HG03558 (cell line): ENCODE results near the gene CCDC70.
"Not testable (repeated sequence)": the region's sequence is repeated elsewhere in the genome, so short reads cannot be mapped to it uniquely, and the experiment has no call there.

Experiments
- ATAC-seq: cut with Tn5 transposase; IDR thresholded peaks from one replicate; pipeline ENCODE4 v1.9.1; 2021; ENCODE audit warnings: moderate number of reproducible peaks; ENCODE audit not compliant: unreplicated experiment; ENCODE audit errors: extremely low read depth

Gene CCDC70

DNA sequence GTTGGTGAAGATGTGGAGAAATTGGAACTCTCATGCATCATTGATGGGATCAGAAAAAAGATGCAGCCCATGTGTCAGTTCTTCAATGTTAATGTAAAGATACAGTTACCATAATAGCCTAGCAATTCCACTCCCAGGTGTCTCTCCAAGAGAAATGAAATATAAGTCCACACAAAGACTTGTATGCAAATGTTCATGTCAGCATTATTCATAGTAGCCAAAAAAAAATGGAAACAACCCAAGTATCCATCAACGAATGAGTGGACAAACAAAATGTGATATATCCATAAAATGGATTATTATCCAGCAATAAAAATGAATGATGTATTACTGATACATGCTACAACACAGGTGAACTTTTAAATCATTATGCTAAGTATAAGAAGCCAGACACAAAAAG lies 38.7 kb downstream of the CCDC70 start:
- ATAC-seq: no peak

DNA sequence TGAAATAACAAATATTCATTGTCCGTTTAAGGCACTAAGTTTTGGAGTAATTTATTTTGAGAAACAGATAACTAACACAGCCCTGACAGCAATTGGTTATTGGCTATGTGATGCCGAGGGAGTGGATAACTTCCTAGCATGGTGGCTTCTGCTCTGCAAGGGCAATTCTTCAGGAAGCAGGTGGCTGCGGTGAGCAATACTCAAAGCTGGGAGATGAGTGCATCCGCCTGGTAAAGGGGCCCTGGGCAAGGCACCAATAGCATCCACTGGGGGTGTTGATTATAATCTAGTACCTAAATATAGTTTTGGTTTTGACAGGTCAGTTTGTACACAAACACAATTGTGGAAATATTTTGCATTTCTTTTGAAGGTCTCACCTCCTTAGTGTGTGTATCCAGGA lies 41.0 kb downstream of the CCDC70 start:
- ATAC-seq: no peak

DNA sequence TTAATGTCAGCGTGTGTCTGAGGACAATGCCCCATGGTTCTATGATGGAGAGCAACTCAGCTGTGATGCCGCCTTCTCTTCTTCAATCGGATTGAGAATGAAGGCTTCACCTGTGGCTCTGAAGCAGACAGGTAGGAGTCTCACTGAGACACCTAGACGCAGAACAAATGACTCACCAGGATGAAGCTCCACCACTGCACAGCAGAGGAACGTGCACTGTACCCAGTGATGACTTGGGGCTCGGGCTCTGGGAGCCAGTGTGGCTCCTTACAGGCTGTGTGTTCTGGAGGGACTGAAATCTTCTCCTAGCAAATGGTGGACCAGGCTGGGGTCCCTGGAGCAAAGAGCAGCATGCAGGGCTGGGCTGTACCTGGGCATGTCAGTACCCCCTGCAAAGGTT lies 44.0 kb downstream of the CCDC70 start:
- no peak for ATAC-seq

DNA sequence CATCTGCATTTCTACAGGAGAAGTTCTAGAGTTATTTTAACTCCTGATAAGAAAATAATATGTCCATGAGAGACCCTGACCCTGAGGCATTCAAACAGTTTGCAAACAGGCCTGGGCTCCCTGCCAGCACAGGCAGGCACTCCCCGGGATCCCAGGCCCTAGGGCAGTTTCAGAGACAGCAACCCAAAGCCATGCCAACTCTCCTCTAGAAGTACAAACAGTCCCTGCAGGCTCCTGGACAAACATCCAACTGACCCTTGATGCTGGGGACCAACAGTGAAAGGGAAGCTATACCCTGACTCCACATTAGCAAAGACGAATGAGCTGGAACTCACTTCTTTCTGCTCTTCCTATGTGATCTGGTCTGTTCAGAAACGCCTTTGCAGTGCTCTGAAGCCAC lies 44.8 kb downstream of the CCDC70 start:
- no peak for ATAC-seq

DNA sequence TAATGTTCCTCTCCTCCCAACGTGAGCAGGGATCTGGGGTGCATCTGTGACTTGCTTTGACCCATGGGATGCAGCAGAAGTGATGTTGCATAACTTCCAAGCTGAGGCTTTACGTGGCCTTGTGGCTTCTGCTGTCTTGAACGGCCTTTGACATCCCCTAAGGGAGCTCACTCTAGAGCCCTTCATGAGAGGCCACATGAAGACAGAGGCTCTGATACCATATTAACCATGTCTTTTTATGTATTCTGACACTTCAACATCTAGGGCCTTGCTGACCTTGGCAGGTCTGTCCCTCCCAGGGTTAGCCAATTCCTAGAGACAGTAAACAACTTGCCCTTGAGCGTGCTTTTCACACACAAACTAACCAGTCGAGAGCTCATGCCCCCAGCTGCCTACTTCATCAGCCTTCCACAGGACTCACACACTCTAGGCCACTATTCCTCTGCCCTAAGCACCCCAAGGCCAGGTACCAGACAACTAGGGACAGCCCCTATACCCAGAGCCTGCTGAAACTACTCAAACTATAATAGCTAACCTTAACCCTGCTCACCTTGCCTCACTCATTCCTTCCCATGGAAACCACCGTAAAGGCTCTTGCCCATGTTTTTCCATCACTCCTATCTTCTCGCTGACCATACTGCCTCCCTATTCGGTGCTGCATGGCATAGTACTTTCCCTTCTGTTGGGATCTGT lies 45.4 kb downstream of the CCDC70 start:
- ATAC-seq: no peak

DNA sequence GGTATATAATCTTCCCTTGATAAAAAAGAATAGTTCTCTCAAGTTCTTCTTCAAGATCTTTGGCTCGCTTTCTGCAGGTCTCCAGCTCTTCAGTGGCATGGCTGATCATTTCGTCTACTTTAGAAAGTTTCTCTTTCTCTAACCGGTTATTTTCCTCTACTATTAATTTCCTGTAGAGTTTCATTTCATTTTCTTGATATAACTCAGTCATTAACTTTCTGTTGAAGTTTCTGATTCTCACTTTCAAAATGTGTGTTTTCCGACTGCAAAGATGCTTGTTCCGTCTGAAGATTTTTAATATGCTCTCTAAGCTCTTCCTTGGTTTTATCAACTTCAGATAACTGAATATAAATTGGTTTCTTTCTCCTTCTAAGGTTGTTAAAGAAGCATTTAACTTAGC lies 47.5 kb downstream of the CCDC70 start:
- ATAC-seq: not testable (repeated sequence)

DNA sequence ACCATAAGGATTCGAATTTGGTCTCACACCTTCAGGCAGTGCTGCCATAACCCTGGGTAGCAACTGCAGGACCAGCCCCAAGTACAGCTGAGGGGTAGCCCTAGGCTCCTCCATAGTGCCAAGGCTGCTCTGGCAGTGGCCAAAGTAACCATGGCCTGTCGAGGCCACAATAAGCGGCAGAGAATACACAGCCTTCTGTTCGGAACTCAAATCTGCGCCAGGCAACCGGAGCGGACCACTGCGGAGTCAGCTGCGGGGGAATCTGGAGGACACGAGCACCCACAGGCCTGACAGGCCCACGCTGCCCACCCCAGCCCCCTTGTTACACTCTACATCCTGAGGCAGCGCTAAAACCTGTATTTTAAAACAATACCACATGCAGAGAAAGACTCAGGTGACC lies 48.7 kb downstream of the CCDC70 start:
- ATAC-seq: no peak

DNA sequence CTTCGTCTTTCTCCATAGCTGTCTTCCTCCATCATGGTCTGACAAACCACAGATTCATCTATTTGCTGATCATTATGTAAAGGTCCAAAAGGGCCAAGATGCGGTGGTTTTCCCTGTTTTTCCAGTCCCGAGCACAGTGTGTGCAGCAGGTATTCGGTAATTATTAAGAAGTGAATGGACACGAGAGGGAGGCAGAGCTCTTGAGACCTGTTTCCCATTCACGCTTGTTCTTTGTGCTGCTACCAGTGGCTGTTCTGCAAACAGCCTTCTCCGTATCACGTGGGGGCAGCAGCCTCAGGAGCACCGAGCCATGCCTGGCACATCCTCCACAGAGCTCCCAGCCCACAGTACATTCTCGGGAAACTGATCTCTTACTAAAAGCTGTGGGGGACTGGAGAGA lies 50.3 kb downstream of the CCDC70 start:
- no peak for ATAC-seq

DNA sequence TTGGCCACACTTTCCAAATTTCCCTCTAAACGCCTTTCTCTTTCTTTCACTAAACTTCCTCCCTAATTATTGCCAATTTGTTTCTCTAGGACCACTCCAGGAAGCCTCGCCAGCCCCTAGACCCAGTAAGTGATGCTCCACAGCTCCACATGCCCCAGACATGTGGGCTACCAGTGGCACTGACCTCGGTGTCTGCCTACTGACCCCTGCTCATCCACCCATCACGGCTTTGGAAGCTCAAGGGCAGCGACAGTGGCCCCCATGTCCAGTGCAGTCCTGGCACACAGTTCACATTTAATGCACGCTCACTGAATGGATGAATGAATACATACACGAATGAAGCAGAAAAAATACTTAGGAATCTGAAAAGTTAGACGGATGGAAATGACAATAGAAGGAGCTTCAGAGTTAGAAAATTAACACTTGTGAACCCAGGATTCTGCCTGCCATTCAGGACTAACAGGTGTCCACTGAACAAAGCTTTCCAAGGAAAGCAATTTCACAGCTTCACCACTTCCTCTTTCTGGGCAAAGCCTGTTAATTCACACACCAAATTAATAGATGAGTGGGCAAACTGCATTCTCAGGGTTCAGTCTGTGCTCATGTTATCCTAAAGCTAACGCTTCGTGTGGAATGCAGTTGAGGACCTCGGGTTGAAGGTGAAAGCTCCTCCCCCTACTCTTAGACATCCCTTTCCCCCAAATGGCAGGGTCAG lies 50.9 kb downstream of the CCDC70 start:
- ATAC-seq: no peak

DNA sequence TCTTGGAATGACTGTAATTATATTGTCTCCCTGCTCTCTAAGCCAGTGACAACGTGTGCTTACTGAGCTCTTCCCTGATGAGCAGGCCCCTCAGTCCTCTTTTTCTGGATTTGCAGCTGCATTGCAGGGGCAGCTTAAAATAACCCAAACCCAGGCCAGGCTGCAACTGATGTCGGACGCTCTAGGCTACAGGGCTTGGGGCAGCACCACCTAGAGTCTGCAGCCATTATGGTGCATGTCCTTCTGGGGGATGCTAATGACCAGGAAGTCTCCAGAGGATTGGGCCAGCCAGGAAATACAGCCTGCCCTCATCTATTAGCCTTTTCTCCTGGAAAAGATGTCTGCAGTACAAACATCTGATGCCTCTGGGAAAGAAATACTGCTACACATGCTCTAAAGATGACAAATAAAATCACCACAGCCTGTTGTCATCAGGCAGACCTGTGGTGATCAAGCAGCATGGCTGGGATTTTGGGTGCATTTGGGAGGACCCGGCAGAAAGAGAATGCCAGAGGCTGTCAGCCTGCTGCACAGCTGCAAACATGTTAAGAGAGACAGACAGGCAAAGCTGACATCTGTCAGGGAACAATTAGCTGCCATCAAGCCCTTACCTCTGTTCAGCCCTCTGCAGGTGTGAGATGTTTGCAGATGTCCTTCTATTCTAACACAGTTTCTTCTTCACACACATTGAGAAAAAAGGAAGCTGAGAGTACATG lies 51.8 kb downstream of the CCDC70 start:
- no peak for ATAC-seq

DNA sequence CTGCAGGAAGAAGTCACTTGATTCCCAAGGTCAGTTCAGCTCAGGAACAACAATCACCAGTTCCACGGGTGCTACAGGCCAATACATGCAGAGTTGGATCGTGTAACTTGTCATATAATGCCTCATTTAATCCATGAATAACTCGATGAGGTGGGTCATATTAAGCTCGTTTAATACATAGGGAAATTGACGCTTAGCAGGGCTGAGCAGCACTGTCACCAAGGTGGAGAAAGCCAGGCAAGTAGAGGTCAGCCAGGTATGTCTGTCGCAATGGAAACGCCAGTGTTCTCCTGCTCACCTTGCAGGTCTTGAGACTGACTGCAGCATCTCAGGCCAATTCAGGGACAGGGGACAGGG lies 52.3 kb downstream of the CCDC70 start:
- ATAC-seq: no peak
